ENCODE data around the gene CASQ1. TPM values are rescaled to one million over a fixed set of nuclear protein-coding genes. Genes with fewer than 3 reads are reported as not detected.

The CASQ1 gene
- polyA plus RNA-seq, 4 donors, result 0.17 to 0.68 (median 0.34) TPM

GRCh38 chr1:160168016-160168415 lies 22.4 kb upstream of the CASQ1 start:
- DNase-seq (ENCODE audit: low read depth in 4 of 4, low spot score in 3 of 4), result no peak

DNA sequence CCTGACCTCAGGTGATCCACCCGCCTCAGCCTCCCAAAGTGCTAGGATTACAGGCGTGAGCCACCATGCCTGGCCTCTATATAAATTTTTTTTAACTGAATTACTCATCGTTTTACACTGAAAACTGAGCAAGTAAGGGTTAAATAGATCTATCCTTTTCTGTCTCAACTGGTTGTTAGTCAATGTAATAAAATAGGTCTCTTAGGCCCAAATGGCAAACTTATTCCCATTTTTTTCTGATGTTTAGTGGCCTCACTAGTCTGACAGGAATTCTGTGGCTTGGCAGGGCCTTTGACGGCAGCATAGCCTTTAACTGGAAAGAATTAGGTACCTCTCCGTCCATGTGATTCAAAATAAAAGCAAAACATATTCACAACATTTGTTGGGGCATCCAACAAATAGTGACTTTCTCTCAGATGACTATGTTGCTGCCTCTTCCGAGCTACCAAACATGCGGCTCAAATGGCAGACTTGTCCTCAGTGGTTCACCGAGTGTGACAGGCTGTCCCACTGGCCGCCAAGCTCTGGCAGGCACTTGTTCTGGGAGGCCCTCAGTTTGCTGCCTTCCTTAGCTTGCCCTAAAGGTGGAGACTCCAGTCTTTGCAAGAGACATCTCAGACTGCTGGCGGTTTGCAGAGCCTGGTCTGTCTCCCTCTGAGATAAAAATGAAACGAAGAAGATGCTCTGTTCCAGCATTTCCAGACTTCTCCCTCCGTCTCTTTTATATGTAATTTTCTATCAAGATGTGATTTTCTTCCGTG lies 21.6 kb upstream of the CASQ1 start:
- DNase-seq (ENCODE audit: low read depth in 4 of 4, low spot score in 3 of 4), result no peak

DNA sequence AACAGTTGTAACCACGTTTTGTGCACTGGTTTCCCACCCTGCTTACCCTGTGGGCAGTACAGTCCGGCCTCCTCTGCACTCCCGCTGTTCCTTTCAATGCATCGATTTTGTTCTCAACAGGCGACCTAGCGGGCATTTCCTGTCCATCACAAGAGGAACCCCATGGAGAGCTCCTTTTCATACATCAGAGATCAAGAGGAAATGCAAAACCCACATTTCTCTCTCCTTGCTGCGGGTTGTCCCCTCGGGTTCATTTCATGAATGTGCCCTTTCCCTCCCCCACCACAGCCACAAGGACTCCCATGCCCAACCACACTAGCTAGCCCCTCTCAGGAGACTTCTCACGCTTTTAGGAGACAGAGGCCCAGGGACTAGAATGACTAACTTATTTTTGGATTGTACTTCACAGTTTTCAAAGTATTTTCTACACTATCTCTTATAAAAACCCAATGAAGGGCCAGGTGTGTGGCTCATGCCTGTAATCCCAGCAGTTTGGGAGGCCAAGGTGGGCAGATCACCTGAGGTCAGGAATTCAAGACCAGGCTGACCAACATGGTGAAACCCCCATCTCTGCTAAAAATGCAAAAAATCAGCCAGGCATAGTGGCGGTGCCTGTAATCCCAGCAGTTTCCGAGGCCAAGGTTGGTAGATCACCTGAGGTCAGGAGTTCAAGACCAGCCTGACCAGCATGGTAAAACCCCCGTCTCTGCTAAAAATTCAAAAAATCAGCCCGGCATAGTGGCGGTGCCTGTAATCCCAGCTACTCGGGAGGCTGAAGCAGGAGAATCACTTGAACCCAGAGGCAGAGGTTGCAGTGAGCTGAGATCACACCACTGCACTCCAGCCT lies 20.6 kb upstream of the CASQ1 start:
- DNase-seq (ENCODE audit: low read depth in 4 of 4, low spot score in 3 of 4), result no peak

GRCh38 chr1:160171354-160171753 lies 19.0 kb upstream of the CASQ1 start:
- no peak for DNase-seq (ENCODE audit: low read depth in 4 of 4, low spot score in 3 of 4)

DNA sequence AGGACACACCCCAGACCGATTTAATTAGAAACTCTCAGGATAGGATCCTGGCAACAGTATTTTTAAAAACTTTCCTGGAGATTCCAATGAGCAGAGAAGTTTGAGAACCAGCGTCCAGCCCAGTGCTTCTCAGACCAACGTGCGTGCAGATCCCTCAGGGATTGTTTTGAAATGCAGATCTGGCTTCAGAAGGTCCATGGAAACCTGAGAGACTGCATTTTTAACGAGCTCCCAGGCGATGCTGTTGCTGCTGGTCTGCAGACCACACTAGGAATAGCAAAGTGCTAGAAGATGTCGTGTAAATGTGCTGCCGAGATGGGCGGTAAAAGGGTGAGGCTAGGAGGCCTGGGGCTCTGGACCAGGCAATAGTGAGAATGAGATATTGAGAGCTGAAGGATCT lies 18.4 kb upstream of the CASQ1 start:
- DNase-seq (ENCODE audit: low read depth in 4 of 4, low spot score in 3 of 4), result no peak

DNA sequence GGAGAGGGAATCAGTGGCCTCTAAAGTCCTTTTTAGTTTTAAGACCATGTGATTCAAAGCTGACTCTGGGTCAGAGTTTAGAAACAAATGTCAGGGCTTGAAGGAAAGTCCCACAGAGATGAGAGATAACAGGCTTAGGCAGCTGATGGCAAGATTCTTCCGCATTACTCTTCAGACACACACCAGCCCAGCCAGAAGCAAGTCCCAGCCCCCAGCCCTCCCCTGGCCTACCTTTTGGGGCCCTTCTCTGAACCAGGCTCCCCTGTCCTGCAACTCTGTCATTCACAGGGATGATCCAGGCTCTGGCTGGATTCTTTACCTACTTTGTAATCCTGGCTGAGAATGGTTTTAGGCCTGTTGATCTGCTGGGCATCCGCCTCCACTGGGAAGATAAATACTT lies 13.1 kb upstream of the CASQ1 start:
- DNase-seq (ENCODE audit: low read depth in 4 of 4, low spot score in 3 of 4), result no peak

GRCh38 chr1:160177667-160178066 lies 12.7 kb upstream of the CASQ1 start:
- DNase-seq (ENCODE audit: low read depth in 4 of 4, low spot score in 3 of 4), result no peak

GRCh38 chr1:160178731-160179130 lies 11.6 kb upstream of the CASQ1 start:
- DNase-seq (ENCODE audit: low read depth in 4 of 4, low spot score in 3 of 4), result no peak

DNA sequence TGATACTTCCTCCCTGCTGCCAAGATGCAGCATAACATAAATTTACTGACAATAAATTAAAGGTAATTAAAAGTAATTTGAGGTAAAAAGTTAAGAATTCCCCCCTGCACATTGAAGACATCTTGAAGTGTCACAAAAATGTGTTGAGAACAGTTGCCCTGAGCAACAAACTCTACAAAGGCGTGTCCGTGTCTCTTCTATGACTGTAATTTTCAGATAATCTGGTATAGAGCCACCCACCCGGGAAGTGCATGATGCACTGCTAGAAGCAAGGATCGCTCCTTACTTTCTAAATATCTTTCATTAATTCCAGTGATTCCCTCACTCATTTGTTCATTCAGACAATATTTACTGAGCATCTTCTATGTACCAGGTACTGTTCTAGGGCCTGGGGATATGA lies 11.0 kb upstream of the CASQ1 start:
- DNase-seq (ENCODE audit: low read depth in 4 of 4, low spot score in 3 of 4), result no peak

DNA sequence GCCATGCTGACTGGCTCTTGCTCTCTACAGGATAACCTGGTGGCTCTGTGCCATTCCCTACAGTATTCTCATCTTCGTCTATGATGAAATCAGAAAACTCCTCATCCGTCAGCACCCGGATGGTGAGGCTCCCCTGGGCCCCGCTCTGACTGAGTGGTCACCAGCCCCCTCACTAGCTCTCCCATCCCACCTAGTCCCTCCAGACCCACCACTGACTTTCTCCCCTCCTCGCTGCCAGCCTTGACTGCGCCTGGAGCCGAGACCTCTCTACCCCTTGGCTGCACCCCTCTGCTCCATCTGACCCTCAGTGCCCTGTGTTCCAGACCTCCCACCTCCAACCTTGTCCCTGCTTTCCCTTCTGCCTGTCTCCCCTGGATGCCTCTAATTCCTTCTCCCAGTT lies 4.1 kb upstream of the CASQ1 start:
- DNase-seq (ENCODE audit: low read depth in 4 of 4, low spot score in 3 of 4), result no peak

GRCh38 chr1:160186729-160187128 lies 3.6 kb upstream of the CASQ1 start:
- DNase-seq (ENCODE audit: low read depth in 4 of 4, low spot score in 3 of 4), result no peak

- DNase-seq (ENCODE audit: low read depth in 4 of 4, low spot score in 3 of 4), result no peak
These were observed 3.0 kb upstream of the CASQ1 start for GRCh38 chr1:160187407-160187806.

GRCh38 chr1:160188341-160188740 lies 2.0 kb upstream of the CASQ1 start:
- no peak for DNase-seq (ENCODE audit: low read depth in 4 of 4, low spot score in 3 of 4)

- DNase-seq (ENCODE audit: low read depth in 4 of 4, low spot score in 3 of 4), result no peak
These were observed 1.4 kb downstream of the CASQ1 start for GRCh38 chr1:160191756-160192155.

GRCh38 chr1:160192234-160192633 lies 1.9 kb downstream of the CASQ1 start:
- no peak for DNase-seq (ENCODE audit: low read depth in 4 of 4, low spot score in 3 of 4)

DNA sequence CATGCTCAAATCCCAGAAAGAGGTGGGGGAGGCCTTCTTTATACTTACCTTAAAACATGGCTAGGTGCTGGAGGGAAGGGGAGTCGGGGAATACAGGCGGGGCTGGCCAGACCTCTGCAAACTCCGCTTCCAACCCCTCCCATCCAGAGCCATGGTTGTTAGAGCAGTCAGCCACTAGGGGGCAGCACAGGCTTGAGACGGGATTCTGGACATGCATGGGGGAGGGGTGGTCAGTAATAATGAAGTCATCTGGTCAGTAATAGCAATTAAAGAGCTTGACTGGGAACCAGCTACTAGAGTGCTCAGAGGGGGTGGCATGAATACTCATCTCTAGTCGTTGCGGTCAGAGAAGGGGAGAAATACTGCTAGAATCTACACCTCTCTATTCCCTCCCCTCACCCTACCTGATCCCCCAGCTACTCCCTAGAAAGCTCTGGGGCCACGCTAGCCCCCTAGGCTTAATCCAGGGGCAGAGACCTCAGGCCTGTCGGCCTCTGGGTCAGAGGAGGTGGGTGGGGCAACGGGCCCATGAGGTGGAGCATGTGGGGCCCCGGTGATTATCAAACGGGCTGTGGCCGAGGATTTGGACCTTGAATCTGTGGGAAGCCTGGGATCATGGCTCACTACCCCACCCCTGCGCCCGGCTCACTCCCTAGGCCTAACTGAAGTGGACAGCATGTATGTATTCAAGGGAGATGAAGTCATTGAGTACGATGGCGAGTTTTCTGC lies 2.9 kb downstream of the CASQ1 start:
- peak; percentile 70 to 79 (median 76) for DNase-seq (ENCODE audit: low read depth in 4 of 4, low spot score in 3 of 4)

GRCh38 chr1:160193832-160194736 lies 3.7 kb downstream of the CASQ1 start:
- no peak for DNase-seq (ENCODE audit: low read depth in 4 of 4, low spot score in 3 of 4)

- no peak for DNase-seq (ENCODE audit: low read depth in 4 of 4, low spot score in 3 of 4)
These were observed 4.3 kb downstream of the CASQ1 start for GRCh38 chr1:160194737-160195059.

- DNase-seq (ENCODE audit: low read depth in 4 of 4, low spot score in 3 of 4), result no peak
These were observed 5.8 kb downstream of the CASQ1 start for GRCh38 chr1:160196143-160196542.

- DNase-seq (ENCODE audit: low read depth in 4 of 4, low spot score in 3 of 4), result no peak
These were observed 6.9 kb downstream of the CASQ1 start for GRCh38 chr1:160197231-160197630.
